Epithelial cell of alveolus of lung (primary cell): ENCODE data around the gene CAPRIN2. TPM values are rescaled to one million over a fixed set of nuclear protein-coding genes. Genes with fewer than 3 reads are reported as not detected.

Source experiments
- total RNA-seq: library from RNA; depleted of rRNA; stranded (reverse); fragments of >200 nt; gene quantifications from 2 replicates; pipeline ENCODE4 v1.2.1, GENCODE V29; 2015

CAPRIN2 gene
- 13.1 and 26.2 TPM in 2 replicates for total RNA-seq

GRCh38 chr12:30754750-30755394, at the start of gene CAPRIN2:
Gene CAPRIN2 (minus strand): TSS chr12:30754951. CDS start chr12:30753520, 1,431 bp downstream.

GRCh38 chr12:30695199-30696102, 59.3 kb downstream of the CAPRIN2 start, which contains the start of gene IPO8:
Gene IPO8 (minus strand): TSS chr12:30695869. CDS start chr12:30695647, 222 bp downstream.

Other genes with a start within 250 kb of the CAPRIN2 start
- gene IPO8, start 59.1 kb downstream of the CAPRIN2 start, total RNA-seq, result 17.4 and 17.5 TPM in 2 replicates
- 2.1 and 11.8 TPM in 2 replicates for gene TSPAN11, start 171.8 kb upstream of the CAPRIN2 start, total RNA-seq